K562 (cell line): Measurements from ENCODE around the gene FRYL. TPM values are rescaled to one million over a fixed set of nuclear protein-coding genes. Genes with fewer than 3 reads are reported as not detected.
A peak's percentile ranks its signal among the peaks of the same experiment; 100 is the strongest.

Experiments used
- DPF2 ChIP-seq: fragments of 450-650 bp; IDR thresholded peaks from 2 replicates; pipeline ENCODE4 v1.6.1; 2016
- ESRRA ChIP-seq: fragments of 450-650 bp; IDR thresholded peaks from 2 replicates; pipeline ENCODE4 v1.6.1; 2014; ENCODE audit warnings: low read depth, mild to moderate bottlenecking, moderate library complexity, borderline replicate concordance
- GATA2 ChIP-seq: sonication (generic); formaldehyde crosslinking; IDR thresholded peaks from 2 replicates; pipeline ENCODE4 v1.4.0; 2020; ENCODE audit warnings: mild to moderate bottlenecking, missing genetic modification reagents
- KLF13 ChIP-seq: fragments of 450-650 bp; IDR thresholded peaks from 2 replicates; pipeline ENCODE4 v1.6.1; 2016; ENCODE audit warnings: missing genetic modification characterization, low read depth, mild to moderate bottlenecking, missing compliant biosample characterization, moderate library complexity, borderline replicate concordance
- NR3C1 ChIP-seq: sonication (generic); formaldehyde crosslinking; IDR thresholded peaks from 2 replicates; pipeline ENCODE4 v1.8.1; 2022; ENCODE audit warnings: missing genetic modification reagents
- SMARCA4 ChIP-seq: fragments of 450-650 bp; IDR thresholded peaks from 2 replicates; pipeline ENCODE4 v1.6.1; 2016
- SRF ChIP-seq, 2 experiments: fragments of 250-450, 450-650 bp in 1 of 2; sonication (Bioruptor Pico) in 1 of 2; sonication (generic) in 1 of 2; formaldehyde crosslinking; IDR thresholded peaks; 2 replicates each; pipeline versions ENCODE4 v1.5.0 to v1.5.1; 2020 to 2022; ENCODE audit warnings: mild to moderate bottlenecking in 1 of 2, missing genetic modification reagents in 1 of 2
- TCFL5 ChIP-seq: fragments of 250-450 bp; sonication (Bioruptor Pico); conservative IDR thresholded peaks from 2 replicates; pipeline ENCODE4 v1.6.1; 2021; ENCODE audit warnings: mild to moderate bottlenecking, moderate library complexity, matching md5 sums
- polyA plus RNA-seq, 8 experiments: library from polyadenylated mRNA; depleted of rRNA in 4 of 8; stranded (reverse) in 5 of 8; unstranded in 3 of 8; fragments of >200 nt; fragmentation: Nextera tagmentation in 2 of 8; fragmentation: Illumina TruSeq in 1 of 8; extraction: Ambion mirVana in 2 of 8; extraction: Trizol in 1 of 8; gene quantifications; 2 replicates each; pipeline versions ENCODE4 v1.2.1 to v1.2.3, GENCODE V29; 2011 to 2014; ENCODE audit warnings: inconsistent platforms in 1 of 8, missing spikeins in 1 of 8
- total RNA-seq, 7 experiments: library from RNA; depleted of rRNA in 6 of 7; stranded (reverse); fragments of >200 nt in 6 of 7; fragmentation: Illumina TruSeq in 2 of 7; extraction: Trizol in 2 of 7; gene quantifications; 2 replicates each; pipeline versions ENCODE4 v1.2.1 to v1.2.3, GENCODE V29; 2011 to 2021; ENCODE audit warnings: low replicate concordance in 1 of 7
- TF ChIP-seq, protein P1 (sequence below): sonication (generic); formaldehyde crosslinking; IDR thresholded peaks from 2 replicates; pipeline ENCODE4 v1.8.0; 2022; ENCODE audit warnings: mild to moderate bottlenecking, low read depth, missing genetic modification reagents
- TF ChIP-seq, protein P2 (sequence below): fragments of 250-450 bp; sonication (Bioruptor Pico); IDR thresholded peaks from 2 replicates; pipeline ENCODE4 v1.4.0; 2020; ENCODE audit warnings: mild to moderate bottlenecking, moderate library complexity
- TF ChIP-seq, protein P3 (sequence below): fragments of 450-650 bp; formaldehyde crosslinking; IDR thresholded peaks from 2 replicates; pipeline ENCODE4 v1.4.0; 2020; ENCODE audit warnings: mild to moderate bottlenecking, mixed read lengths
- TF ChIP-seq, protein P4 (sequence below), 2 experiments: fragments of 450-650 bp; formaldehyde crosslinking in 1 of 2; IDR thresholded peaks; 2 replicates each; pipeline versions ENCODE4 v1.4.0 to v1.6.1; 2014 to 2020; ENCODE audit warnings: mild to moderate bottlenecking in 2 of 2, borderline replicate concordance in 1 of 2, low read depth in 1 of 2
- TF ChIP-seq, protein P5 (sequence below): fragments of 250-450 bp; sonication (Bioruptor Pico); IDR thresholded peaks from 2 replicates; pipeline ENCODE4 v1.8.0; 2021; ENCODE audit warnings: moderate library complexity, mild to moderate bottlenecking, inconsistent platforms

The FRYL gene
- total and polyA plus RNA-seq, 9 of the 15 experiments (the other 6 are each of a cell fraction or from before 2014, with no cell fraction given) = 7.2 to 34.9 (median 15.9) TPM

DNA sequence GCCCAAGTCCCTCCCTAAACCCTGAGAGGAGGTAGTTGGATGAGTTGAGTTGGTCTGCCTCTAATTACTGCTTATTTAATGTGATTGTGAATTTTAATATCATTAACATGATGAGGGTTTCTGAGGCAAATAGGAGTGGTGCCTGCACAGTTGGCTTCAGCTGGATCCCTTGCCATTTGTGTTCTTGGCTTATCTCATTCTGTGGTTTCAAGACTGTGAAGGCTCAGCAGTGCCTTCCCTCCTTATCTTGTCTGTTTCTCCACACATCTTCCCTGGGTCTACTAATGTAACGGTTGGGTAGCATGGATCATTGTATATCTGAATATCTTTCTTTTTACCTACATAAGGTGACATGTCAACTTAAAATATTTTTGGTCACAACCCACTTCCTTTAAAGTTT lies 298.5 kb downstream of the FRYL start (continued):
- TF ChIP-seq, protein P1, sequence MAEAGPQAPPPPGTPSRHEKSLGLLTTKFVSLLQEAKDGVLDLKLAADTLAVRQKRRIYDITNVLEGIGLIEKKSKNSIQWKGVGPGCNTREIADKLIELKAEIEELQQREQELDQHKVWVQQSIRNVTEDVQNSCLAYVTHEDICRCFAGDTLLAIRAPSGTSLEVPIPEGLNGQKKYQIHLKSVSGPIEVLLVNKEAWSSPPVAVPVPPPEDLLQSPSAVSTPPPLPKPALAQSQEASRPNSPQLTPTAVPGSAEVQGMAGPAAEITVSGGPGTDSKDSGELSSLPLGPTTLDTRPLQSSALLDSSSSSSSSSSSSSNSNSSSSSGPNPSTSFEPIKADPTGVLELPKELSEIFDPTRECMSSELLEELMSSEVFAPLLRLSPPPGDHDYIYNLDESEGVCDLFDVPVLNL (CRISPR knock-in tag) = no peak
- no peak for TF ChIP-seq SRF (CRISPR knock-in tag; IDR thresholded peaks at IDR 0.05)
- peak; percentile 79; the same call in 1 of the 2 replicates for TF ChIP-seq ESRRA
- TF ChIP-seq GATA2 = 0 out of 2 replicates have a peak, but pooled peaks have one; percentile 37
- TF ChIP-seq SMARCA4 = peak; percentile 87
- TF ChIP-seq DPF2 = peak; percentile 86
- TF ChIP-seq, protein P2, sequence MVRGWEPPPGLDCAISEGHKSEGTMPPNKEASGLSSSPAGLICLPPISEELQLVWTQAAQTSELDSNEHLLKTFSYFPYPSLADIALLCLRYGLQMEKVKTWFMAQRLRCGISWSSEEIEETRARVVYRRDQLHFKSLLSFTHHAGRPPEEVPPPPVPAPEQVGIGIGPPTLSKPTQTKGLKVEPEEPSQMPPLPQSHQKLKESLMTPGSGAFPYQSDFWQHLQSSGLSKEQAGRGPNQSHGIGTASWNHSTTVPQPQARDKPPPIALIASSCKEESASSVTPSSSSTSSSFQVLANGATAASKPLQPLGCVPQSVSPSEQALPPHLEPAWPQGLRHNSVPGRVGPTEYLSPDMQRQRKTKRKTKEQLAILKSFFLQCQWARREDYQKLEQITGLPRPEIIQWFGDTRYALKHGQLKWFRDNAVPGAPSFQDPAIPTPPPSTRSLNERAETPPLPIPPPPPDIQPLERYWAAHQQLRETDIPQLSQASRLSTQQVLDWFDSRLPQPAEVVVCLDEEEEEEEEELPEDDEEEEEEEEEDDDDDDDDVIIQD (CRISPR knock-in tag) = no peak
- no peak for TF ChIP-seq NR3C1 (CRISPR knock-in tag)
- TF ChIP-seq KLF13 = no peak
- TF ChIP-seq, protein P3, sequence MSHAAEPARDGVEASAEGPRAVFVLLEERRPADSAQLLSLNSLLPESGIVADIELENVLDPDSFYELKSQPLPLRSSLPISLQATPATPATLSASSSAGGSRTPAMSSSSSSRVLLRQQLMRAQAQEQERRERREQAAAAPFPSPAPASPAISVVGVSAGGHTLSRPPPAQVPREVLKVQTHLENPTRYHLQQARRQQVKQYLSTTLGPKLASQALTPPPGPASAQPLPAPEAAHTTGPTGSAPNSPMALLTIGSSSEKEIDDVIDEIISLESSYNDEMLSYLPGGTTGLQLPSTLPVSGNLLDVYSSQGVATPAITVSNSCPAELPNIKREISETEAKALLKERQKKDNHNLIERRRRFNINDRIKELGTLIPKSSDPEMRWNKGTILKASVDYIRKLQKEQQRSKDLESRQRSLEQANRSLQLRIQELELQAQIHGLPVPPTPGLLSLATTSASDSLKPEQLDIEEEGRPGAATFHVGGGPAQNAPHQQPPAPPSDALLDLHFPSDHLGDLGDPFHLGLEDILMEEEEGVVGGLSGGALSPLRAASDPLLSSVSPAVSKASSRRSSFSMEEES = no peak
- TF ChIP-seq, protein P4, sequence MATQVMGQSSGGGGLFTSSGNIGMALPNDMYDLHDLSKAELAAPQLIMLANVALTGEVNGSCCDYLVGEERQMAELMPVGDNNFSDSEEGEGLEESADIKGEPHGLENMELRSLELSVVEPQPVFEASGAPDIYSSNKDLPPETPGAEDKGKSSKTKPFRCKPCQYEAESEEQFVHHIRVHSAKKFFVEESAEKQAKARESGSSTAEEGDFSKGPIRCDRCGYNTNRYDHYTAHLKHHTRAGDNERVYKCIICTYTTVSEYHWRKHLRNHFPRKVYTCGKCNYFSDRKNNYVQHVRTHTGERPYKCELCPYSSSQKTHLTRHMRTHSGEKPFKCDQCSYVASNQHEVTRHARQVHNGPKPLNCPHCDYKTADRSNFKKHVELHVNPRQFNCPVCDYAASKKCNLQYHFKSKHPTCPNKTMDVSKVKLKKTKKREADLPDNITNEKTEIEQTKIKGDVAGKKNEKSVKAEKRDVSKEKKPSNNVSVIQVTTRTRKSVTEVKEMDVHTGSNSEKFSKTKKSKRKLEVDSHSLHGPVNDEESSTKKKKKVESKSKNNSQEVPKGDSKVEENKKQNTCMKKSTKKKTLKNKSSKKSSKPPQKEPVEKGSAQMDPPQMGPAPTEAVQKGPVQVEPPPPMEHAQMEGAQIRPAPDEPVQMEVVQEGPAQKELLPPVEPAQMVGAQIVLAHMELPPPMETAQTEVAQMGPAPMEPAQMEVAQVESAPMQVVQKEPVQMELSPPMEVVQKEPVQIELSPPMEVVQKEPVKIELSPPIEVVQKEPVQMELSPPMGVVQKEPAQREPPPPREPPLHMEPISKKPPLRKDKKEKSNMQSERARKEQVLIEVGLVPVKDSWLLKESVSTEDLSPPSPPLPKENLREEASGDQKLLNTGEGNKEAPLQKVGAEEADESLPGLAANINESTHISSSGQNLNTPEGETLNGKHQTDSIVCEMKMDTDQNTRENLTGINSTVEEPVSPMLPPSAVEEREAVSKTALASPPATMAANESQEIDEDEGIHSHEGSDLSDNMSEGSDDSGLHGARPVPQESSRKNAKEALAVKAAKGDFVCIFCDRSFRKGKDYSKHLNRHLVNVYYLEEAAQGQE (IDR thresholded peaks at IDR 0.05; ENCODE audit: borderline replicate concordance) = peak; percentile 7; the same call in 1 of the 2 replicates
- TF ChIP-seq, protein P4 (CRISPR knock-in tag; IDR thresholded peaks at IDR 0.05; ENCODE audit: low read depth) = no peak
- TF ChIP-seq, protein P5, sequence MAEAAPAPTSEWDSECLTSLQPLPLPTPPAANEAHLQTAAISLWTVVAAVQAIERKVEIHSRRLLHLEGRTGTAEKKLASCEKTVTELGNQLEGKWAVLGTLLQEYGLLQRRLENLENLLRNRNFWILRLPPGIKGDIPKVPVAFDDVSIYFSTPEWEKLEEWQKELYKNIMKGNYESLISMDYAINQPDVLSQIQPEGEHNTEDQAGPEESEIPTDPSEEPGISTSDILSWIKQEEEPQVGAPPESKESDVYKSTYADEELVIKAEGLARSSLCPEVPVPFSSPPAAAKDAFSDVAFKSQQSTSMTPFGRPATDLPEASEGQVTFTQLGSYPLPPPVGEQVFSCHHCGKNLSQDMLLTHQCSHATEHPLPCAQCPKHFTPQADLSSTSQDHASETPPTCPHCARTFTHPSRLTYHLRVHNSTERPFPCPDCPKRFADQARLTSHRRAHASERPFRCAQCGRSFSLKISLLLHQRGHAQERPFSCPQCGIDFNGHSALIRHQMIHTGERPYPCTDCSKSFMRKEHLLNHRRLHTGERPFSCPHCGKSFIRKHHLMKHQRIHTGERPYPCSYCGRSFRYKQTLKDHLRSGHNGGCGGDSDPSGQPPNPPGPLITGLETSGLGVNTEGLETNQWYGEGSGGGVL = no peak
- no peak for TF ChIP-seq TCFL5 (CRISPR knock-in tag)
